Spleen (tissue), 7 donors: ENCODE results near the gene LRP1B.

Experiments used
- CTCF ChIP-seq, 11 experiments: fragments of 200-600 bp in 7 of 11; fragments of 450-650 bp in 4 of 11; sonication (generic) in 4 of 11; IDR thresholded peaks in 8 of 11; conservative IDR thresholded peaks in 3 of 11; 1 replicate in 7 of 11; 2 replicates in 4 of 11; pipeline versions ENCODE4 v1.4.0 to v1.8.0; 2016 to 2021; ENCODE audit warnings: antibody characterized with exemption in 11 of 11, inconsistent platforms in 4 of 11, mild to moderate bottlenecking in 1 of 11
- POLR2A ChIP-seq, 3 donors: fragments of 450-650 bp; IDR thresholded peaks; one replicate each; pipeline ENCODE4 v1.5.1; 2017; ENCODE audit warnings: antibody characterized with exemption in 3 of 3, mild to moderate bottlenecking in 1 of 3
- POLR2AphosphoS5 ChIP-seq, 3 donors: sonication (generic); formaldehyde crosslinking; IDR thresholded peaks; one replicate each; pipeline ENCODE4 v1.5.1; 2017; ENCODE audit warnings: antibody characterized with exemption in 3 of 3
- donor health status: DM: no; HTN: no; CAD: no; lungs with moderate emphysema.
- donor health status: DM: no; HTN: no; CAD: no.
- donor health status: DM: no; HTN: no; CAD: no.

- TF ChIP-seq CTCF (IDR thresholded peaks at IDR 0.05 in 8 of 11, conservative IDR thresholded peaks at IDR 0.05 in 3 of 11) = no peak
- TF ChIP-seq POLR2A (IDR thresholded peaks at IDR 0.05) = no peak
- no peak for TF ChIP-seq POLR2AphosphoS5 (IDR thresholded peaks at IDR 0.05)
These were observed 243.5 kb downstream of the LRP1B start for GRCh38 chr2:141887363-141887762.
